CD4-positive, alpha-beta T cell treated with Interleukin-17A for 1 hour (primary cell): ENCODE measurements around the gene STK33.

Experiments
- DNase-seq: peaks from one replicate; pipeline ENCODE4 v3.0.0-alpha.2; 2020

Gene STK33

GRCh38 chr11:8370812-8371515 lies 223.1 kb downstream of the STK33 start:
- no peak for DNase-seq

- DNase-seq: no peak
These were observed 224.3 kb downstream of the STK33 start for GRCh38 chr11:8369592-8370205.

- no peak for DNase-seq
These were observed 225.3 kb downstream of the STK33 start for GRCh38 chr11:8368772-8369171.

- no peak for DNase-seq
These were observed 225.8 kb downstream of the STK33 start for GRCh38 chr11:8368194-8368593.

- DNase-seq: no peak
These were observed 227.7 kb downstream of the STK33 start for GRCh38 chr11:8366316-8366715.

GRCh38 chr11:8365216-8365941 lies 228.6 kb downstream of the STK33 start:
- DNase-seq: no peak

- DNase-seq: no peak
These were observed 230.1 kb downstream of the STK33 start for GRCh38 chr11:8363921-8364320.

GRCh38 chr11:8362899-8363298 lies 231.1 kb downstream of the STK33 start:
- no peak for DNase-seq

GRCh38 chr11:8362491-8362890 lies 231.5 kb downstream of the STK33 start:
- no peak for DNase-seq

- DNase-seq: no peak
These were observed 232.3 kb downstream of the STK33 start for GRCh38 chr11:8361664-8362210.

- DNase-seq: no peak
These were observed 232.8 kb downstream of the STK33 start for GRCh38 chr11:8361206-8361605.

- no peak for DNase-seq
These were observed 233.8 kb downstream of the STK33 start for GRCh38 chr11:8360086-8360828.

- DNase-seq: no peak
These were observed 234.5 kb downstream of the STK33 start for GRCh38 chr11:8359521-8359920.

GRCh38 chr11:8357891-8358566 lies 236.0 kb downstream of the STK33 start:
- DNase-seq: no peak

- DNase-seq: no peak
These were observed 236.5 kb downstream of the STK33 start for GRCh38 chr11:8357505-8357888.

GRCh38 chr11:8356721-8357504 lies 237.1 kb downstream of the STK33 start:
- no peak for DNase-seq

- DNase-seq: no peak
These were observed 237.8 kb downstream of the STK33 start for GRCh38 chr11:8356216-8356615.

GRCh38 chr11:8355416-8355742 lies 238.6 kb downstream of the STK33 start:
- DNase-seq: no peak

- DNase-seq: no peak
These were observed 239.2 kb downstream of the STK33 start for GRCh38 chr11:8354622-8355415.

GRCh38 chr11:8352876-8353505 lies 241.0 kb downstream of the STK33 start:
- no peak for DNase-seq
